HepG2 (cell line): ENCODE data around the gene HHIPL1. TPM values are rescaled to one million over a fixed set of nuclear protein-coding genes. Genes with fewer than 3 reads are reported as not detected.
A peak's percentile ranks its signal among the peaks of the same experiment; 100 is the strongest.

ENCODE experiments used
- ATAC-seq: fragments of 200-7000 bp; cut with Tn5 transposase; 3 replicates; pipeline ENCODE4 v1.9.1; 2020; ENCODE audit warnings: mild to moderate bottlenecking, moderate library complexity
- BruUV-seq: library from RNA; stranded (reverse); fragments of 400-500 nt; replicated peaks from 2 replicates; lab custom pipeline; 2021; lab: Mats Ljungman, UMichigan
- CTCF ChIA-PET: fragments of 300-600 bp; formaldehyde crosslinking; extraction: SDS; loops from one replicate; lab custom pipeline; 2021; ENCODE audit warnings: low total read pairs, inconsistent platforms, low intra/inter-chr PET ratio; lab: Yijun Ruan, JAX
- POLR2A ChIA-PET: fragments of 350-600 bp; sonication (Branson Sonifier 250); formaldehyde crosslinking; loops from one replicate; lab custom pipeline; 2020; ENCODE audit warnings: antibody characterized with exemption, inconsistent platforms; lab: Yijun Ruan, JAX
- DNase-seq: peaks from one replicate; pipeline ENCODE4 v3.0.0-alpha.2; 2015; ENCODE audit warnings: low spot score
- FAIRE-seq: peaks from 3 replicates; lab custom pipeline; 2011; peaks lifted over from hg19 to GRCh38; lab: Jason Lieb, UNC
- H2AFZ ChIP-seq: one replicate; pipeline ENCODE4 v1.6.1; 2011; ENCODE audit warnings: low read length, inconsistent platforms
- H3K27ac ChIP-seq: fragments of 300-600 bp; 3 replicates; pipeline ENCODE4 v1.8.0; 2011; ENCODE audit warnings: mixed run types, mild to moderate bottlenecking, mixed read lengths, low read length, inconsistent platforms; ENCODE audit not compliant: insufficient read depth; ENCODE audit errors: extremely low read length
- H3K27me3 ChIP-seq, 2 experiments: fragments of 200-600 bp in 1 of 2; 2 replicates in 1 of 2; 3 replicates in 1 of 2; pipeline versions ENCODE4 v1.6.0 to v1.8.0; 2011; ENCODE audit warnings: low read length in 2 of 2, mild to moderate bottlenecking in 2 of 2, moderate library complexity in 2 of 2, inconsistent platforms in 1 of 2; ENCODE audit not compliant: insufficient read depth in 2 of 2, control insufficient read depth in 1 of 2
- H3K36me3 ChIP-seq, 2 experiments: fragments of 200-600 bp in 1 of 2; replicated peaks in 1 of 2; 2 replicates in 1 of 2; 3 replicates in 1 of 2; pipeline versions ENCODE4 v1.5.1 to v1.8.0; 2011; ENCODE audit warnings: low read length in 2 of 2, inconsistent platforms in 1 of 2; ENCODE audit not compliant: insufficient read depth in 2 of 2, control insufficient read depth in 1 of 2
- H3K4me1 ChIP-seq: 2 replicates; pipeline ENCODE4 v1.5.1; 2012; ENCODE audit warnings: low read length, inconsistent platforms; ENCODE audit not compliant: insufficient read depth
- H3K4me2 ChIP-seq: 2 replicates; pipeline ENCODE4 v1.6.0; 2011; ENCODE audit warnings: low read depth, low read length, inconsistent platforms
- H3K4me3 ChIP-seq, 3 experiments: fragments of 200-600 bp in 1 of 3; sonication (generic), shearing (Covaris generic) in 1 of 3; replicated peaks in 1 of 3; 2 replicates each; pipeline ENCODE4 v1.5.1; 2011 to 2016; ENCODE audit warnings: low read length in 3 of 3, inconsistent platforms in 2 of 3, low read depth in 2 of 3, mild to moderate bottlenecking in 2 of 3, control low read depth in 1 of 3, mixed read lengths in 1 of 3; ENCODE audit not compliant: insufficient read depth in 1 of 3
- H3K79me2 ChIP-seq: one replicate; pipeline ENCODE4 v1.6.1; 2011; ENCODE audit warnings: low read length, inconsistent platforms; ENCODE audit not compliant: insufficient read depth
- H3K9ac ChIP-seq: 2 replicates; pipeline ENCODE4 v1.6.0; 2011; ENCODE audit warnings: mild to moderate bottlenecking, low read depth, low read length, inconsistent platforms; ENCODE audit not compliant: insufficient read depth
- H3K9me3 ChIP-seq: 2 replicates; pipeline ENCODE4 v1.5.1; 2012; ENCODE audit warnings: mild to moderate bottlenecking, low read length
- H4K20me1 ChIP-seq: 2 replicates; pipeline ENCODE4 v1.6.0; 2011; ENCODE audit warnings: inconsistent platforms, mild to moderate bottlenecking, low read length, moderate library complexity; ENCODE audit not compliant: insufficient read depth
- ADNP ChIP-seq: sonication (generic); formaldehyde crosslinking; IDR thresholded peaks from 2 replicates; pipeline ENCODE4 v1.4.0; 2020; ENCODE audit warnings: missing genetic modification reagents
- ARID2 ChIP-seq: sonication (generic); formaldehyde crosslinking; IDR thresholded peaks from 2 replicates; pipeline ENCODE4 v1.8.1; 2022; ENCODE audit warnings: mild to moderate bottlenecking, missing genetic modification reagents, borderline replicate concordance
- ASH2L ChIP-seq: fragments of 300-600, 200-600 bp; sonication (generic); IDR thresholded peaks from 2 replicates; pipeline ENCODE4 v1.7.0; 2017; ENCODE audit warnings: low read depth, mild to moderate bottlenecking, moderate library complexity, mixed read lengths, low read length; ENCODE audit not compliant: insufficient read length
- IRF9 ChIP-seq: sonication (generic); formaldehyde crosslinking; IDR thresholded peaks from 2 replicates; pipeline ENCODE4 v1.8.0; 2022; ENCODE audit warnings: missing genetic modification reagents, mild to moderate bottlenecking, borderline replicate concordance
- LBX2 ChIP-seq: sonication (generic); formaldehyde crosslinking; IDR thresholded peaks from 2 replicates; pipeline ENCODE4 v1.5.0; 2020; ENCODE audit warnings: missing genetic modification reagents, mild to moderate bottlenecking, borderline replicate concordance
- NONO ChIP-seq, 2 experiments: fragments of 450-650 bp in 1 of 2; sonication (generic) in 1 of 2; formaldehyde crosslinking in 1 of 2; IDR thresholded peaks in 1 of 2; conservative IDR thresholded peaks in 1 of 2; 2 replicates each; pipeline versions ENCODE4 v1.6.1 to v1.8.0; 2017 to 2022; ENCODE audit warnings: mild to moderate bottlenecking in 1 of 2, missing genetic modification reagents in 1 of 2, moderate library complexity in 1 of 2
- RBM39 ChIP-seq: fragments of 200-400 bp; formaldehyde crosslinking; IDR thresholded peaks from one replicate; pipeline ENCODE4 v1.6.1; 2018; ENCODE audit warnings: antibody characterized with exemption, mild to moderate bottlenecking, low read depth, low read length; ENCODE audit not compliant: poor library complexity, severe bottlenecking
- SALL2 ChIP-seq: sonication (generic); formaldehyde crosslinking; IDR thresholded peaks from 2 replicates; pipeline ENCODE4 v1.8.1; 2023; ENCODE audit warnings: mild to moderate bottlenecking, missing genetic modification reagents, inconsistent platforms
- SIN3A ChIP-seq: IDR thresholded peaks from 2 replicates; pipeline ENCODE4 v1.6.1; 2011; ENCODE audit warnings: low read depth, mild to moderate bottlenecking, control low read depth, low read length, borderline replicate concordance
- UBTF ChIP-seq: sonication (generic); formaldehyde crosslinking; IDR thresholded peaks from 2 replicates; pipeline ENCODE4 v1.4.0; 2020; ENCODE audit warnings: mild to moderate bottlenecking, missing genetic modification reagents
- ZMYM4 ChIP-seq: sonication (generic); formaldehyde crosslinking; IDR thresholded peaks from 2 replicates; pipeline ENCODE4 v1.8.1; 2023; ENCODE audit warnings: mild to moderate bottlenecking, missing genetic modification reagents
- ZNF264 ChIP-seq: sonication (generic); formaldehyde crosslinking; IDR thresholded peaks from 2 replicates; pipeline ENCODE4 v1.4.0; 2020; ENCODE audit warnings: missing genetic modification reagents
- ZNF605 ChIP-seq: sonication (generic); formaldehyde crosslinking; IDR thresholded peaks from 2 replicates; pipeline ENCODE4 v1.8.0; 2022; ENCODE audit warnings: mild to moderate bottlenecking, missing genetic modification reagents
- ZNF790 ChIP-seq: sonication (generic); formaldehyde crosslinking; IDR thresholded peaks from 2 replicates; pipeline ENCODE4 v1.8.0; 2022; ENCODE audit warnings: missing genetic modification reagents, mild to moderate bottlenecking, borderline replicate concordance
- WGBS: methylation state at CpG from one replicate; pipeline ENCODE4 v1.1.6; 2017; ENCODE audit warnings: low lambda C conversion rate; 5-methylcytosine and 5-hydroxymethylcytosine counted together
- in situ Hi-C: cut with HindIII; loops from 2 replicates; pipeline ENCODE4 v1.10.0; 2017; ENCODE audit warnings: low pct_unique_long_range_greater_than_20kb; ENCODE audit not compliant: extremely low pct_ligation_motif_present
- intact Hi-C: fragments of 100-400 bp; cut with micrococcal nuclease; formaldehyde crosslinking; loops from one replicate; pipeline ENCODE4 v1.10.0; 2022; ENCODE audit not compliant: unreplicated experiment
- polyA plus RNA-seq, 8 experiments: library from polyadenylated mRNA; depleted of rRNA in 3 of 8; stranded (reverse) in 7 of 8; unstranded in 1 of 8; fragments of >200 nt; fragmentation: Illumina TruSeq in 4 of 8; extraction: Trizol in 4 of 8; gene quantifications; 2 replicates each; pipeline versions ENCODE4 v1.2.1 to v1.2.3, GENCODE V29; 2011 to 2016; ENCODE audit warnings: low read depth in 4 of 8, missing spikeins in 1 of 8, mixed read lengths in 1 of 8; ENCODE audit not compliant: insufficient read depth in 1 of 8
- total RNA-seq, 5 experiments: library from RNA; depleted of rRNA; stranded (reverse); fragments of >200 nt; fragmentation: Illumina TruSeq; extraction: Trizol; gene quantifications; 2 replicates each; pipeline ENCODE4 v1.2.3, GENCODE V29; 2016; ENCODE audit warnings: low read depth in 1 of 5
- TF ChIP-seq, protein P1 (sequence below): sonication (generic); formaldehyde crosslinking; IDR thresholded peaks from 2 replicates; pipeline ENCODE4 v1.4.0; 2020; ENCODE audit warnings: low read depth, mild to moderate bottlenecking, missing genetic modification reagents
- TF ChIP-seq, protein P2 (sequence below): sonication (generic); formaldehyde crosslinking; IDR thresholded peaks from 2 replicates; pipeline ENCODE4 v1.8.0; 2023; ENCODE audit warnings: mild to moderate bottlenecking, missing genetic modification reagents

HHIPL1 gene
- total and polyA plus RNA-seq, 2 of the 13 experiments (the other 11 are each of a cell fraction or from before 2014, with no cell fraction given) = not detected

DNA sequence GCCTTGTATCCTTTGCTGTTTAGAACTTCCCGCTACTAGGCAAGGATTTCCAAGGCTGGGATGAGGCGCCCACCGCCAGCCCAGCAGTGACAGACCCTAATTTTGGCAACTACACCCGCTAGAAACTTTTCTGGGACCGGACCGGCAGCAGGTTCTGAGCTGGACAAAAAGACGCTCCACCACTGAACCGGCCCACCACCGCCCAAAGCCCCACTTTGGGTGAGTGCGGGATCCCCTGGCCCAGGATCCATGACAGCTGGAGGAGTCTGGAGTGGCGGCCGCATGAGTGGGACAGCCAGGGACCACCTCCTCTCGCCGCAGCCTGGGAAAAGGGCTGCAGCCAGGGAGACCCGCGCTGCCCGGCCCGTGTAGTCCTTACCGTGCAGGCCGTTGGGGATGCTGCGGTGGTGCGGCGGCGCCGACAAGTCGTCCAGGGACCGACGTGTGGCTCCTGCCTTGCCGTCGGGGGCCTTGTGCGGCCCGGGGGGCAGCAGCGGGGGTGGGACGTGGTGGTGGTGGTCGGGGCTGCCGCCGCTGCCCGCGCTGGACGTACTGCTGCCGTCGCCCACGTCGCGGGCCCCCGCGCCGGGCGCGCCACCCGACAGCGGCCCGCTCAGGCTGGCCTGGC is 42.0 kb upstream of the HHIPL1 start:
- 0% methylated on average over 4 of the region's 53 CpGs for WGBS
- in situ Hi-C loops = loop anchor here (5.0 kb wide), 1 partner anchor 36 kb away; no protein-coding TSS in a partner anchor
- peak overlapping the region; percentile 81 to 85 (median 84) for H3K4me3 ChIP-seq
- H3K27me3 ChIP-seq = no peaks in the 10 kb centered on the region; a peak in 1 of 5 replicates
- H3K9ac ChIP-seq = peak overlapping the region; percentile 70
- H2AFZ ChIP-seq = no peak overlapping the region
- ChIA-PET POLR2A (interaction anchor here (1.2 to 8.6 kb wide), 6 partner anchors 29 to 122 kb away, joined by 4 to 101 read pairs (median 6); partner anchors contain the start of genes CCNK and SETD3), CTCF (no interaction called here)
- FAIRE-seq (no peak), ATAC-seq (no peak), DNase-seq (no peak)
- BruUV-seq = TSS peak; percentile 50
- H3K79me2 ChIP-seq = peaks cover 59% of the 10 kb centered on the region
- peaks cover 54% of the 10 kb centered on the region for H3K4me1 ChIP-seq
- peaks cover 0 to 3% of the 10 kb centered on the region in 2 experiments; a peak in 1 of 5 replicates for H3K36me3 ChIP-seq
- intact Hi-C loops = no loop called here
- peak overlapping the region; percentile 80 for H3K27ac ChIP-seq
- H3K9me3 ChIP-seq = no peaks in the 10 kb centered on the region
- H4K20me1 ChIP-seq = peaks cover 27% of the 10 kb centered on the region
- H3K4me2 ChIP-seq = peak overlapping the region; percentile 90
- TF ChIP-seq ZNF264 (CRISPR knock-in tag) (0 out of 2 replicates have a peak, but pooled peaks have one; percentile 27), ARID2 (CRISPR knock-in tag) (0 out of 2 replicates have a peak, but pooled peaks have one; percentile 1), ASH2L (peak; percentile 14), ZMYM4 (CRISPR knock-in tag) (no peak), LBX2 (CRISPR knock-in tag) (0 out of 2 replicates have a peak, but pooled peaks have one; percentile 12), UBTF (CRISPR knock-in tag) (peak; percentile 2; the same call in 1 of the 2 replicates), ZNF790 (CRISPR knock-in tag) (peak; percentile 13; the same call in 1 of the 2 replicates), IRF9 (no peak), RBM39 (peak; percentile 14), ADNP (CRISPR knock-in tag) (no peak), SIN3A (peak; percentile 11; the same call in 1 of the 2 replicates), NONO (IDR thresholded peaks at IDR 0.05) (no peak), NONO (CRISPR knock-in tag; conservative IDR thresholded peaks at IDR 0.05) (0 out of 2 replicates have a peak, but pooled peaks have one; percentile 23), ZNF605 (CRISPR knock-in tag) (0 out of 2 replicates have a peak, but pooled peaks have one; percentile 33), SALL2 (CRISPR knock-in tag) (peak; percentile 3; the same call in 1 of the 2 replicates)
- TF ChIP-seq, protein P1, sequence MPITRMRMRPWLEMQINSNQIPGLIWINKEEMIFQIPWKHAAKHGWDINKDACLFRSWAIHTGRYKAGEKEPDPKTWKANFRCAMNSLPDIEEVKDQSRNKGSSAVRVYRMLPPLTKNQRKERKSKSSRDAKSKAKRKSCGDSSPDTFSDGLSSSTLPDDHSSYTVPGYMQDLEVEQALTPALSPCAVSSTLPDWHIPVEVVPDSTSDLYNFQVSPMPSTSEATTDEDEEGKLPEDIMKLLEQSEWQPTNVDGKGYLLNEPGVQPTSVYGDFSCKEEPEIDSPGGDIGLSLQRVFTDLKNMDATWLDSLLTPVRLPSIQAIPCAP = no peak
- TF ChIP-seq, protein P2, sequence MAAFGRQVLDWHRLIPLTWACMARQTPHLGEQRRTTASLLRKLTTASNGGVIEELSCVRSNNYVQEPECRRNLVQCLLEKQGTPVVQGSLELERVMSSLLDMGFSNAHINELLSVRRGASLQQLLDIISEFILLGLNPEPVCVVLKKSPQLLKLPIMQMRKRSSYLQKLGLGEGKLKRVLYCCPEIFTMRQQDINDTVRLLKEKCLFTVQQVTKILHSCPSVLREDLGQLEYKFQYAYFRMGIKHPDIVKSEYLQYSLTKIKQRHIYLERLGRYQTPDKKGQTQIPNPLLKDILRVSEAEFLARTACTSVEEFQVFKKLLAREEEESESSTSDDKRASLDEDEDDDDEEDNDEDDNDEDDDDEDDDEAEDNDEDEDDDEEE (CRISPR knock-in tag) = 0 out of 2 replicates have a peak, but pooled peaks have one; percentile 8
